ENCODE measurements around the gene PLAAT2.

DNA sequence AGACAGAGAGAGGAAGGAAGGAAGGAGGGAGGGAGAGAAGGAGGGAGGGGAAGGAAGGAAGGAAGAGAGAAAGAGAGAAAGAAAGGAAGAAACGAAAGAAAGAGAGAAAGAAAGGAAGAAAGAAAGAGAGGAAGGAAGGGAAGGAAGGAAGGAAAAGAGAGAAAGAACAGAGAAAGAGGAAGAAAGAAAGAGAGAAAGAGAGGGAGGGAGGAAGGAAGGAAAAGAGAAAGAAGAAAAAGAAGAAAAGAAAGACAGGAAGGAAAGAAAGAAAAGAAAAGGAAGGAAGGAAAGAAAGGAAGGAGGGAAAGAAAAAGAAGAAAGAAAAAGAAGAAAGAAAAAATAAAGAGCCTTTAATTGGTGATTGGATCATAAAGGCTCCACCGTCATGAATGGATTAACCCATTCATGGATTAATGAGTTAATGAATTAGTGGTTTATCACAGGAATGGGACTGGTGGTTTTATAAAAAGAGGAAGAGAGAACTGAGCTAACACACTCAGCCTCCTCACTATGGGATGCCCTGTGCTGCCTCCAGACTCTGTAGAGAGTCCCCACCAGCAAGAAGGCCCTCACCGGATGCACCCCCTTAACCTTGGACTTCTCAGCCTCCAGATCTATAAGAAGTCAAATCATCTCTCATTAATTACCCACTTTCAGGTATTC is 9.0 kb upstream of the PLAAT2 start:
- TF ChIP-seq, protein P1, sequence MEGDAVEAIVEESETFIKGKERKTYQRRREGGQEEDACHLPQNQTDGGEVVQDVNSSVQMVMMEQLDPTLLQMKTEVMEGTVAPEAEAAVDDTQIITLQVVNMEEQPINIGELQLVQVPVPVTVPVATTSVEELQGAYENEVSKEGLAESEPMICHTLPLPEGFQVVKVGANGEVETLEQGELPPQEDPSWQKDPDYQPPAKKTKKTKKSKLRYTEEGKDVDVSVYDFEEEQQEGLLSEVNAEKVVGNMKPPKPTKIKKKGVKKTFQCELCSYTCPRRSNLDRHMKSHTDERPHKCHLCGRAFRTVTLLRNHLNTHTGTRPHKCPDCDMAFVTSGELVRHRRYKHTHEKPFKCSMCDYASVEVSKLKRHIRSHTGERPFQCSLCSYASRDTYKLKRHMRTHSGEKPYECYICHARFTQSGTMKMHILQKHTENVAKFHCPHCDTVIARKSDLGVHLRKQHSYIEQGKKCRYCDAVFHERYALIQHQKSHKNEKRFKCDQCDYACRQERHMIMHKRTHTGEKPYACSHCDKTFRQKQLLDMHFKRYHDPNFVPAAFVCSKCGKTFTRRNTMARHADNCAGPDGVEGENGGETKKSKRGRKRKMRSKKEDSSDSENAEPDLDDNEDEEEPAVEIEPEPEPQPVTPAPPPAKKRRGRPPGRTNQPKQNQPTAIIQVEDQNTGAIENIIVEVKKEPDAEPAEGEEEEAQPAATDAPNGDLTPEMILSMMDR (conservative IDR thresholded peaks at IDR 0.05) = no peak
- TF ChIP-seq EZH2 (IDR thresholded peaks at IDR 0.05; ENCODE audit: low read depth) = no peak
